PFSK-1 (cell line): Measurements from ENCODE around the gene ATP5F1D.

Experiments used
- POLR2AphosphoS5 ChIP-seq: IDR thresholded peaks from 2 replicates; pipeline ENCODE4 v1.6.1; 2012; ENCODE audit warnings: low read depth, mild to moderate bottlenecking, control low read depth, low read length, moderate library complexity
- REST ChIP-seq, 2 experiments: IDR thresholded peaks; 2 replicates each; pipeline versions ENCODE4 v1.6.1 to v1.8.0; 2011 to 2012; ENCODE audit warnings: low read depth in 2 of 2, low read length in 2 of 2, control low read depth in 1 of 2, inconsistent platforms in 1 of 2, mild to moderate bottlenecking in 1 of 2, moderate library complexity in 1 of 2; ENCODE audit not compliant: insufficient read depth in 1 of 2
- SIN3A ChIP-seq: IDR thresholded peaks from 2 replicates; pipeline ENCODE4 v1.6.1; 2012; ENCODE audit warnings: mild to moderate bottlenecking, low read length, moderate library complexity, borderline replicate concordance; ENCODE audit not compliant: insufficient read depth
- TAF1 ChIP-seq: IDR thresholded peaks from 2 replicates; pipeline ENCODE4 v1.6.1; 2012; ENCODE audit warnings: low read length, control low read depth, borderline replicate concordance; ENCODE audit not compliant: insufficient read depth

DNA sequence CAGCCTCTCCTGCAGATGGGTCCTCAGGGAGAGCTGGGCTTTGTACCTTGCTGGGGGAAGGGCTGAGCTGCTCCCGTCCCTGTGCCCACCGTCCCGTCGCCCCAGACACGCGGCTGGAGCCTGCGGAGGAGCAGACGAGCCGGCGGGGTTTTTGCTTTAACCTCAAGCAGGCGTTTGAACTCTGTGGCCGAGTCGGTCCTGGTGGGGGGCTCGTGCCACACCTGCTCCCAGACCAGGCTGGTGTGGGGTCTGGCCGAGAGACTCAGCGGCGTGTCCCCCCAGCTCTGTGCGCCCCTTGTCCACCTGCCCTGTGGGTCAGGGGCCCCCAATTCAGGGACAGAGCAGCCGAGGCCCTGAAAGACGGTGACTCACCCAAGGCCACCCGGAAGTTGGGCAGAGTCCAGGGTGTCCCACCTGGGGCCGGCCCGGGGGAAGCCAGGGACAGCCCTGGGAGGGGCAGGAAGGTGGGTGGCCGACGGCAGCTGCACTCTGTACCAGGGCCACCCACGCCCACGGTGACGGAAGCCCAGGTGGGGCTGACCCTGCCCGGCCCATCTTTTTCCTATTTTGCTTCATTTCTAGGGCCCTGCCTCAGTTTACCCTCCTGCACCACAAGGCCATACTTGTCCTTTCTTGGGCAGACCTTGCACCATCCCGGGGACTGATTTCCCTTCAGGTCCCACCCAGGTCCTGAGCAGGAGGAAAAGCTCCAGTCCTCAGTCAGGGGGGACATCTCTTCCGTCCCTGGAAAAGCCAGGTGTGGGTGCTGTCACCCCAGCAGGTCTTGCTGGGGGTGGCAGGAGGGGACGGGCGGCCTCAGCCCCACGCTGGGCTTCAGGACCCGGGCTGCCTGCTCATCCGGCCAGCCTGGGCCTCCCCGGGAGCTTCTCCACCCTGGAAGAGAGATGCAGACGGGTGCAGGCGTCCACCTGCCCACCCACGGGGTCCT is 49.4 kb downstream of the ATP5F1D start:
- TF ChIP-seq SIN3A (no peak), POLR2AphosphoS5 (no peak), TAF1 (no peak), REST (IDR thresholded peaks at IDR 0.05; ENCODE audit: insufficient read depth in 1 of 2, low read depth in 2 of 2, low read length in 2 of 2) (no peak)
